ENCODE data around the gene KLHL33.

DNA sequence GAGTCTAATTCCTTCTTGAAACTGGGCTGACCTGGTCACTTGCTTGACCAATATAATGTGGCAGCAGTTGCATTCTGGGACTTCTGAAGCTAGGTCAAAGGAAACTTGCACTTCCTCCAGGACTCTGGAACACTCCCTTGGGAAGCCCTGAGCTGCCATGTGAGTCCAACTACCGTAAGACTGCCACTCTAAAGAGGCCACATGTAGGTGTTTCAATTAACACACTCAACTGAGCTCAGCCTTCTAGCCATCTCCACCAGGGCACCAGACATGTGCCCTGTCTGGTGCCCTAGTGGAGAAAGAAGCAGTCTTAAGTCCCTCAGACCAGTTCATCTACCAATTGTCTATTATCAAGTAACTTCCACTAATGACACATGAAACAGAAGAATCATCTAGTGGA lies 16.5 kb downstream of the KLHL33 start:
- TF ChIP-seq SUZ12 (IDR thresholded peaks at IDR 0.05; ENCODE audit: extremely low read depth, insufficient read depth, insufficient read length) (no peak), ZNF274 (IDR thresholded peaks at IDR 0.05; ENCODE audit: low read depth, low read length) (no peak)
